ENCODE results near the gene APOL2. TPM values are rescaled to one million over a fixed set of nuclear protein-coding genes. Genes with fewer than 3 reads are reported as not detected.
"Not testable (repeated sequence)": the region's sequence is repeated elsewhere in the genome, so short reads cannot be mapped to it uniquely, and the experiment has no call there.

The APOL2 gene
- total RNA-seq, 1 experiment from 2014 or later = 16.0 TPM

- Mint-ChIP-seq H3K36me3 (ENCODE audit: insufficient read depth, unreplicated experiment) (no peaks in the 10 kb centered on the region), H3K9me3 (ENCODE audit: unreplicated experiment) (no peaks in the 10 kb centered on the region), H3K27me3 (ENCODE audit: insufficient read depth, unreplicated experiment) (peaks cover 10% of the 10 kb centered on the region), H3K4me3 (ENCODE audit: unreplicated experiment) (no peak overlapping the region), H3K4me1 (ENCODE audit: insufficient read depth, unreplicated experiment) (no peaks in the 10 kb centered on the region), H3K27ac (ENCODE audit: low read depth, unreplicated experiment) (no peak overlapping the region)
- POLR2A ChIA-PET = interaction anchor here (0.7 kb wide), 1 partner anchor 27 kb away, joined by 3 read pairs; no protein-coding TSS in a partner anchor
- no peak for DNase-seq (ENCODE audit: unreplicated experiment)
- CTCF ChIA-PET = interaction anchor here (0.8 kb wide), 1 partner anchor 60 kb away, joined by 5 read pairs; no protein-coding TSS in a partner anchor
- intact Hi-C loops (cut with micrococcal nuclease) = no loop called here
- no TSS peak for BruUV-seq (replicated peaks)
- no peak for TF ChIP-seq CTCF (IDR thresholded peaks at IDR 0.05; ENCODE audit: unreplicated experiment)
These were observed 34.7 kb downstream of the APOL2 start for GRCh38 chr22:36204632-36205015.

GRCh38 chr22:36204001-36204631 is 35.2 kb downstream of the APOL2 start:
- Mint-ChIP-seq H3K27me3 (ENCODE audit: insufficient read depth, unreplicated experiment) (peaks cover 6% of the 10 kb centered on the region), H3K27ac (ENCODE audit: low read depth, unreplicated experiment) (no peak overlapping the region), H3K4me1 (ENCODE audit: insufficient read depth, unreplicated experiment) (no peaks in the 10 kb centered on the region), H3K9me3 (ENCODE audit: unreplicated experiment) (no peaks in the 10 kb centered on the region), H3K4me3 (ENCODE audit: unreplicated experiment) (no peak overlapping the region), H3K36me3 (ENCODE audit: insufficient read depth, unreplicated experiment) (no peaks in the 10 kb centered on the region)
- ChIA-PET CTCF (interaction anchor here (0.6 to 0.8 kb wide), 2 partner anchors 35 to 60 kb away, joined by 3 to 5 read pairs; partner anchors contain the start of gene APOL2), POLR2A (interaction anchor here (0.7 kb wide), 1 partner anchor 26 kb away, joined by 3 read pairs; no protein-coding TSS in a partner anchor)
- no TSS peak for BruUV-seq (replicated peaks)
- TF ChIP-seq CTCF (IDR thresholded peaks at IDR 0.05; ENCODE audit: unreplicated experiment) = no peak
- intact Hi-C loops (cut with micrococcal nuclease) = no loop called here
- DNase-seq (ENCODE audit: unreplicated experiment) = no peak

- intact Hi-C loops (cut with micrococcal nuclease) = not testable (repeated sequence)
These were observed 35.9 kb downstream of the APOL2 start for GRCh38 chr22:36203441-36203840.

GRCh38 chr22:36202906-36203305 is 36.4 kb downstream of the APOL2 start:
- DNase-seq (ENCODE audit: unreplicated experiment) = peak; percentile 16
- ChIA-PET CTCF (interaction anchor here (0.6 to 0.9 kb wide), 4 partner anchors 18 to 175 kb away, joined by 3 to 5 read pairs (median 4); no protein-coding TSS in a partner anchor), POLR2A (interaction anchor here (1.2 kb wide), 1 partner anchor 74 kb away, joined by 3 read pairs; no protein-coding TSS in a partner anchor)
- H3K4me3 Mint-ChIP-seq (ENCODE audit: unreplicated experiment); H3K9me3 Mint-ChIP-seq (ENCODE audit: unreplicated experiment); H3K4me1 Mint-ChIP-seq (ENCODE audit: insufficient read depth, unreplicated experiment); BruUV-seq (replicated peaks); H3K36me3 Mint-ChIP-seq (ENCODE audit: insufficient read depth, unreplicated experiment); H3K27ac Mint-ChIP-seq (ENCODE audit: low read depth, unreplicated experiment); intact Hi-C loops (cut with micrococcal nuclease): not testable (repeated sequence)
- H3K27me3 Mint-ChIP-seq (ENCODE audit: insufficient read depth, unreplicated experiment) = peaks cover 13% of the 10 kb centered on the region

More at GRCh38 chr22:36203441-36203840, 35.9 kb downstream of the APOL2 start:
- DNase-seq (ENCODE audit: unreplicated experiment); POLR2A ChIA-PET; H3K27ac Mint-ChIP-seq (ENCODE audit: low read depth, unreplicated experiment); H3K36me3 Mint-ChIP-seq (ENCODE audit: insufficient read depth, unreplicated experiment); H3K9me3 Mint-ChIP-seq (ENCODE audit: unreplicated experiment); H3K4me1 Mint-ChIP-seq (ENCODE audit: insufficient read depth, unreplicated experiment); H3K4me3 Mint-ChIP-seq (ENCODE audit: unreplicated experiment); H3K27me3 Mint-ChIP-seq (ENCODE audit: insufficient read depth, unreplicated experiment); BruUV-seq (replicated peaks): not testable (repeated sequence)
- CTCF ChIA-PET = interaction anchor here (0.6 to 0.7 kb wide), 2 partner anchors 45 to 176 kb away, joined by 3 to 5 read pairs; no protein-coding TSS in a partner anchor

- Mint-ChIP-seq H3K4me3 (ENCODE audit: unreplicated experiment) (no peak within 1 kb of the TSS), H3K4me1 (ENCODE audit: insufficient read depth, unreplicated experiment) (no peaks in the 10 kb centered on the region), H3K36me3 (ENCODE audit: insufficient read depth, unreplicated experiment) (no peaks in the 10 kb centered on the region), H3K9me3 (ENCODE audit: unreplicated experiment) (no peaks in the 10 kb centered on the region), H3K27me3 (ENCODE audit: insufficient read depth, unreplicated experiment) (peaks cover 19% of the 10 kb centered on the region), H3K27ac (ENCODE audit: low read depth, unreplicated experiment) (no peak within 1 kb of the TSS)
- intact Hi-C loops (cut with micrococcal nuclease) = no loop called here
- ChIA-PET CTCF (interaction anchor here (0.7 to 1.1 kb wide), 3 partner anchors 15 to 76 kb away, joined by 3 to 4 read pairs (median 4); no protein-coding TSS in a partner anchor), POLR2A (interaction anchor here (1.2 kb wide), 1 partner anchor 73 kb away, joined by 3 read pairs; no protein-coding TSS in a partner anchor)
- DNase-seq (ENCODE audit: unreplicated experiment) = peak; percentile 32
- TF ChIP-seq CTCF (IDR thresholded peaks at IDR 0.05; ENCODE audit: unreplicated experiment) = no peak
- no TSS peak for BruUV-seq (replicated peaks)
These were observed 37.6 kb downstream of the APOL2 start, which contains the start of gene APOL4 for GRCh38 chr22:36201630-36202319. Gene APOL4, minus strand, starts transcription at chr22:36201809. Its CDS starts 75 bp downstream, at chr22:36201734.

GRCh38 chr22:36201025-36201424 is 38.3 kb downstream of the APOL2 start:
- H3K36me3 Mint-ChIP-seq (ENCODE audit: insufficient read depth, unreplicated experiment); H3K4me3 Mint-ChIP-seq (ENCODE audit: unreplicated experiment); H3K27ac Mint-ChIP-seq (ENCODE audit: low read depth, unreplicated experiment); POLR2A ChIA-PET; intact Hi-C loops (cut with micrococcal nuclease); H3K9me3 Mint-ChIP-seq (ENCODE audit: unreplicated experiment); DNase-seq (ENCODE audit: unreplicated experiment); BruUV-seq (replicated peaks); CTCF ChIA-PET; H3K4me1 Mint-ChIP-seq (ENCODE audit: insufficient read depth, unreplicated experiment): not testable (repeated sequence)
- peaks cover 19% of the 10 kb centered on the region for H3K27me3 Mint-ChIP-seq (ENCODE audit: insufficient read depth, unreplicated experiment)

All from MCF 10A (cell line).